Hematopoietic multipotent progenitor cell treated with erythropoietin and hydrocortisone succinate and interleukin-3 and kit ligand, for 15 days (in vitro differentiated cells): ENCODE data around the gene PLAAT4.
"Not testable (repeated sequence)": the region's sequence is repeated elsewhere in the genome, so short reads cannot be mapped to it uniquely, and the experiment has no call there.

Source experiments
- DNase-seq: peaks from one replicate; pipeline ENCODE4 v3.0.0-alpha.2; 2015; ENCODE audit warnings: low spot score

PLAAT4 gene

GRCh38 chr11:63572026-63572688, 35.5 kb downstream of the PLAAT4 start:
- DNase-seq: no peak

GRCh38 chr11:63573881-63574855, 37.6 kb downstream of the PLAAT4 start:
- peak; percentile 76 for DNase-seq

DNA sequence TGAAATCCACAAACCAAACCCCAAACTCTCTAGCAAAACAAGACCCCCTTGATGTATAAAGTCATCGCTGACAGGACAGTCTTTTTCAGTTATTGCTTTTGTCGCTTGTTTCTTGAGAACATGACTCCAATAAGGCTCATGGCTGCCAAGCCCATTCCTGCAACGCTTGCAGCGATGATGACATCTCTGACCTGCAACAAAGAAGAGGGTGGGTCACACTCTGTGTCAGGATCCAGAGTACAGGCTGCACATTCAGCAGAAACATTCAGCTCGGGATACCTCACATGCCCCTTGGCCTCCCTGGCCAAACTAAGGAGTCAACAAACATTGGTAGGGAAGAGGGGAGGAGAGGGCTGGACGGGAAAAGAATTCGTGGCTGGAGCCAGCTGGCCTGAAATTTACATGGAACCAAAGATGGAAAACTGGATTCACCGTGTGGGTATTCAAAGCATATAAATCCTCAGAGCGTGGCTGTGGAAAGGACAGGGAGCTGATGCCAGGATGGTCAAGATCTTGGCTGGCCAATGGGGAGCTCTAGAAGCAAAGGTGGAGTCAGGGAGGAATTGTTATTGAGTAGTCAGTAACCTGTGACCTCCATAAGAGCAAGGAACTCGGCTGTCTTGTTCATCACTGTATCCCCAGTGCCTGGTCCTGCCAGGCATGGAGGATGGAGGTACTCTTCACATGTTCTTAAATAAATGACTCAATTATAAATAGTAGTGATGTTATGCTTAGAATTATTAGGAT, 38.4 kb downstream of the PLAAT4 start:
- DNase-seq: no peak

GRCh38 chr11:63578882-63579281, 42.3 kb downstream of the PLAAT4 start:
- DNase-seq: not testable (repeated sequence)

DNA sequence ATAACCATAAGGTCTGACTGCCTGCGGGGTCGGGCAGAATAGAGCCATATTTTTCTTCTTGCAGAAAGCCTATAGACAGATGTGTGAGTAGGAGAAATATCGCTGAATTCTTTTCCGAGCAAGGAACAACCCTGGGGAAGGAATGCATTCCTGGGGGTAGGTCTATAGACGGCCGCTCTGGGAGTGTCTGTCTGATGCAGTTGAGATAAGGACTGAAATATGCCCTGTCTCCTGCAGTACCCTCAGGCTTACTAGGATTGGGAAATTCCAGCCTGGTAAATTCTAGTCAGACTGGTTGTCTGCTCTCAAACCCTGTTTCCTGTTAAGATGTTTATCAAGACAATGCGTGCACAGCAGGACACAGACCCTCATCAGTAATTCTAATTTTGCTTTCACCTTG, 44.6 kb downstream of the PLAAT4 start:
- not testable (repeated sequence) for DNase-seq

DNA sequence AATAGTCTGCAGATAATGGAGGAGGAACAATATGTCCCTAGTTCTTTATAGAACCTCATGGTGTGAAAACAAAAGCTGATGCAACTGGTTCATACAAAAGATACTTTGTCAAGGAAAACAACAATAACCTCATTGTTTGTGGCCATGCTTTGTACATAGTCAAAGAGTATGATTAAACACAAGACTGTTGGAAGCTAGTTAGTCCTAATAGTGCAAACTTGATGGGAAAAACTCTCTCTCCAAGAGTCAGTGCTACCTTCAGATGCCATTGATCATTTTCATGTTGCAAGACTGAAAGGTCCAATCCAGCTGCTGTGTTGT, 46.7 kb downstream of the PLAAT4 start:
- DNase-seq: no peak

- no peak for DNase-seq
Observed at GRCh38 chr11:63586451-63587166, 50.0 kb downstream of the PLAAT4 start.

DNA sequence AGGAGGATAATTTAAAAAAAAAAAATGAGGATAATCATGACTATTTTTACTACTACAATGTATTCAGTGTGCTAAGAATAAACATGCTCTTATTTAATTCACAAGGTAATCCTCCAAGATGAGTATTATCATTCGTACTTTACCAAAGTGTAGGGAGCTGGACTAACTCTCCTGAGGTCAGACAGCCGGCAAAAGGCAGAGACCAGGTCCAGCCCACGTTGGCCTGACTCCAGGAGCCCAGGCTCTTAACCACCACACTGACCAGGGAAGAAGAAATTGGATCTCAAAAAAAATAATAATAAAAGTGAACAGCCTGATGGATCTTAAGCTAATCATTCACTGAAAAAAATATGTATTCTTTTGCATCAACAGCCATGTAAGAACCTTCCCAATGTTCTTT, 52.4 kb downstream of the PLAAT4 start:
- no peak for DNase-seq

DNA sequence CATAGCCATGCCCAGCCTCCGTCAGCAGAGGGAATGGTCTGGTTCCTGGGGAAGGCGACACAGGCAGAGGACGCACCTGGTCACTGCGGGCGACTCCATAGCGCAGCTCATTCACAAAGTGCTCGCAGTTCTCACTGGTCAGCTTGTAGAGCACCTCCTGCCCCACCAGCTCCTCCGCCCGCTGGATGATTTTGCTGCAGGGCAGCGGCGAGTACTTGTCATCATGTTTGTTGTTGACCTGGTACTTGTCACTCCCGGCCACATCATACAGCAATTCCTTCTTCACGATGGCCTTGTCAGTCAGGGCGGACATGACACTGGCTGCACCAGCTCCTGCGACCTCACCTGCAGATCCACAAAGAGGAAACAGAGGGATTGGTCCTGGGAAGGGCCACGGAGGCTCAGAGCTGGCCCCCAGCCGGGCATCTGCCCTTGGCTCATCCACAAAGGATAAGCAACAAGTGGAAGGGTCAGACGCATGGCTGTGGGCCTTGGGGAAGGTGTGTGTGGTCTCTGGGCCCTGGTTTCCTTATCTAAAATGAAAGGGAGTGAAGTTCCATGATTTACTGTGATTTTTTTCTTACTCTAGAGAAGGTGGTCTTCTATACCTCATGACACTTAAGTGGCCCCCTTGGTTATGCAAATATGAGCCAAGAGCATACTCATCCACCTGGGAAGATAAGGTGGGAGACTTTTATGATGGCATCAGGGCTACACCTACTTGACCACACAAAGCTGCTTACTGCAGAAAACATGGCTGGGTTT, 53.6 kb downstream of the PLAAT4 start:
- no peak for DNase-seq

DNA sequence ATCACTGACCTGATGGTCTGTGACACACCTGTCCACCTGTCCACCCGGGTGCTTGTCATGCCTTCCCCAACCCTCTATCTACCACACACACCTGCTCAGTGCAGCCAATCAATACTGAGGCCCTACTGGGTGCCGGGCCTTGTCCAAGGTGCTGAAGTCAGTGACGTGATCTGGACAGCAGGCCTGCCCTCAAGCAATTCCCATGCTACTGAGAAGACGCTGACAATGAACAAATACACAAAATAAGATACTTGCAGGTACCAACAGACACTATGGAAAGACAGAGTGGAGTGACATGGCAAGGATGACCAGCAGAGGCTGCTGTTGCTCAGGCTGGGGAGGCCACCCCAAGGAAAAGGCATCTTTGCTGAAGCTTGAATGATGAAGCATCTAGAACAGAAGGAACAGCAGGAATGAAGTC, 56.4 kb downstream of the PLAAT4 start:
- no peak for DNase-seq

- no peak for DNase-seq
Observed at GRCh38 chr11:63595296-63595695, 58.7 kb downstream of the PLAAT4 start.
